ENCODE measurements around the gene MRPS17.

GRCh38 chr7:55951637-55952351 is at the start of gene MRPS17:
- no peak for TF ChIP-seq CTCF (IDR thresholded peaks at IDR 0.05; ENCODE audit: insufficient read depth, low read length, poor library complexity, severe bottlenecking)
- no peak for TF ChIP-seq EZH2phosphoT487 (conservative IDR thresholded peaks at IDR 0.05; ENCODE audit: low read length)
